ELF-1 (cell line): ENCODE results near the gene TECPR2.
"Not testable (repeated sequence)": the region's sequence is repeated elsewhere in the genome, so short reads cannot be mapped to it uniquely, and the experiment has no call there.

Experiments
- DNase-seq: peaks from one replicate; pipeline ENCODE4 v3.0.0-alpha.2; 2016; ENCODE audit warnings: low read depth, low spot score

TECPR2 gene

DNA sequence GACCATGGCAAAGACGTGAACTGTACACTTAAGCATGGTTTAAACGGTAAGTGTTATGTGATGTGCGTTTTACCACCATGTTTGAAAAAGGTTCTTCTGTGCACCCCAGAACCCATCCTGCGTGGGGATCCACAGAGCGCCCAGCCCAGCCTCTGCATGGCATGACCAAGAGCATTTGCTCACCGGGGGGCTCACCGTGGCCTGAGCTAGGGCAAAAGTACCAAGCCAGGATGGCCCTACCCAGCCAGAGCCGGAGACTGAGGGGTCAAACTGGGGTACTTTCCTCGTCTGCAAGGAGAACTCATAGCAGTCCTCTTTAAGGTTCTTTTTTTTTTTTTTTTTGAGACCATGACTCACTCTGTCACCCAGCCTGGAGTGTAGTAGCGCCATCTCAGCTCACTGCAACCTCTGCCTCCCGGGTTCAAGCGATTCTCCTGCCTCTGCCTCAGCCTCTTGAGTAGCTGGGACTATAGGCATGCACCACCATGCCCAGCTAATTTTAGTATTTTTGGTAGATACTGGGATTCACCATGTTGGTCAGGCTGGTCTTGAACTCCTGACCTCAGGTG lies 163.3 kb downstream of the TECPR2 start:
- no peak for DNase-seq

DNA sequence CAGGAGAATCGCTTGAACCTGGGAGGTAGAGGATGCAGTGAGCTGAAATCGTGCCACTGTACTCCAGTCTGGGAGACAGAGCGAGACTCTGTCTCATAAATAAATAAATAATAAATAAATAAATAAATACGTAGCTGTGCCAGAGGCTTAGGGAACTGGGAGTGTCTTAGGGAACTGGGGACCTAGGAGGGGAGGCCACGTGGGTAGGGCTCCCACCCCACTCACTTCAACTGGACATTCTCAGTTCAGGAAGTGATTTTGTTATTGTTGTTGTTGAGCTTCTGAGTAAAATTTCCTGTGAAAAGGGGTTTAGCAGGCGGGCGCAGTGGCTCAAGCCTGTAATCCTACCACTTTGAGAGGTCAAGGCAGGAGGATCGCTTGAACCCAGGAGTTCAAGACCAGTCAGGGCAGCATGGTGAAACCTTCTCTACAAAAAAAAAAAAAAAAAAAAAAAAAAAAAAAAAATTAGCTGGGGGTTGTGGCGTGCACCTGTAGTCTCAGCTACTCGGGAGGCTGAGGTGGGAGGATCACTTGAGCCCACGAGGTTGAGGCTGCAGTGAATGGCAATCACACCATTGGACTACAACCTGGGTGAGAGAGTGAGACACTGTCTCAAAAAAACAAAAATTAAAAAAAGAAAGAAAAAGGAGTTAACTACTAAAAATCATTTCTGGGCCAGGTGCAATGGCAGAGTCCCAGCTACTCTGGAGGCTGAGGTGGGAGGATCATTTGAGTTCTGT lies 165.9 kb downstream of the TECPR2 start:
- no peak for DNase-seq

DNA sequence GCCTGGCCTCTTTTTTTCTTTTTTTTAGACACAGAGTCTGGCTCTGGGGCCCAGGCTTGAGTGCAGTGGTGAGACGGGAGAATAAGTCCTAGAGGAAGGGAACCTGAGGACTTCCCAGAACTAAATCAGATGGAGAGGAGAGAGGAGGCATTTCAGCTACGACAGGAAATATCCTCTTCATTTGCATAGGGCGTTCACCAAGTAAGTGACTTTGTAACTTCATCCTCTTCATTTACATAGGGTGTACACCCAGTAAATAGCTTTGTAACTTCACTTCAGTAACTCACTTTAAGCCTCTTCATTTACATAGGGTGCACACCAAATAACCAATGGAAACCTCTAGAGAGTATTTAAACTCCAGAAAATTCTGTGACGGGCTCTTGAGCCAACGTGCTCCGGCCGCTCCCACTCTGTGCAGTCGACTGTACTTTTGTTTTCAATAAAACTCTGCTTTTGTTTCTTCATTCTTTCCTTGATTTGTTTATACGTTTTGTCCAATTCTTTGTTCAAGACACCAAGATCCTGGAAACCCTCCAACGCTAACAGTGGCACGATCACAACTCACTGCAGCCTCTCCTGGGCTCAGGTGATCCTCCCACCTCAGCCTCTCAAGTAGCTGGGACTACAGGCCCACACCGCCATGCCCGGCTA lies 168.2 kb downstream of the TECPR2 start:
- DNase-seq, result no peak

DNA sequence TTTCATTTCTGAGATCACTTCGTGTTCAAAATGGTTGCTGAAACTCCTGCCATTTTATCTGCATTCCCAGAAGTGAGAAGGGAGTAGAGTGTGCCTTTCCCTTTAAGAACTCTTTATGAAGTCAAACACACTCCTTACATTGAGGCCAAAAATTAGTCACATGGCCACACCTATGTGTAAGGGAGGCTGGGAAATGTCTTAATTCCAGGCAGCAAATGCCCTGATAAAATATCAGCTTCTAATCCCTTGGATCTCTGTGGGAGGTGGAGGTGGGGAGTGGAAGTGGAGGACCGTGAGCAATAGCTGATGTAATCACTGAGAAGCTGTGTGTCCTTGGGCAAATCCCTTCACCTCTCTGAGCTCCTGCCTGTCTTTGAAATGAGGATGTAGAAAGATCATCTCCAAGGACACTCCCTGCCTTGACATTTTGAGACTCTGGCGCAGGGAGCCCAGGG lies 169.5 kb downstream of the TECPR2 start:
- DNase-seq, result no peak

DNA sequence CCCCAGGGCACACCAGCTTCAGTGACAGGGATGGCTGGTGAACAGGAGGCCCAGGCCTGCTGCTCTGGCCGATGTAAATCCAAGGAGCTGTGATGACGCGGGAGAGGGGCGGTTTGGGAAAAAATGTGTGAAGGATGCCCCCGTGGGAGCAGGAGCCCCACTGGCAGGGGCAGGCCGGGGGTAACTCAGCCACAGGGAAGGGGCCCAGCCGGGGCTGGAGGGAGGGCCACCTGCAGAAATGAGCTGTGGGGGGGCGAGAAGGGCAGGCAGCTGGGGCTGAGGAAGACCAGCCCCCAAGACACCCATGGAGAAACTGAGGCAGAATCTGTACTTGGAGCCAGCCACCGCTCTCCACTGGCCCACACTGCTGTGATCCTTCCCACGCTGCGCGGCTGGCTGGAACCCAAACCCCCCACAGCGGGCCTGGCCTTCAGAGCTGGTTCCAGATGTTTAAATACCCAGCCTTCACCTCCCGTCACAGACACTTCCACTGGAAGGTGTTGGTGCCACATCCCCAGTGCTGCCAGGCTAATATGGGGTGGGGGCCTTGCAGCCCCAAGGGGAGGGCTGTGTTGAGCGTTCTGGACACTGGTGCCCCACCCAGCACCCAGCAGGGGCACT lies 175.3 kb downstream of the TECPR2 start:
- DNase-seq, result no peak

DNA sequence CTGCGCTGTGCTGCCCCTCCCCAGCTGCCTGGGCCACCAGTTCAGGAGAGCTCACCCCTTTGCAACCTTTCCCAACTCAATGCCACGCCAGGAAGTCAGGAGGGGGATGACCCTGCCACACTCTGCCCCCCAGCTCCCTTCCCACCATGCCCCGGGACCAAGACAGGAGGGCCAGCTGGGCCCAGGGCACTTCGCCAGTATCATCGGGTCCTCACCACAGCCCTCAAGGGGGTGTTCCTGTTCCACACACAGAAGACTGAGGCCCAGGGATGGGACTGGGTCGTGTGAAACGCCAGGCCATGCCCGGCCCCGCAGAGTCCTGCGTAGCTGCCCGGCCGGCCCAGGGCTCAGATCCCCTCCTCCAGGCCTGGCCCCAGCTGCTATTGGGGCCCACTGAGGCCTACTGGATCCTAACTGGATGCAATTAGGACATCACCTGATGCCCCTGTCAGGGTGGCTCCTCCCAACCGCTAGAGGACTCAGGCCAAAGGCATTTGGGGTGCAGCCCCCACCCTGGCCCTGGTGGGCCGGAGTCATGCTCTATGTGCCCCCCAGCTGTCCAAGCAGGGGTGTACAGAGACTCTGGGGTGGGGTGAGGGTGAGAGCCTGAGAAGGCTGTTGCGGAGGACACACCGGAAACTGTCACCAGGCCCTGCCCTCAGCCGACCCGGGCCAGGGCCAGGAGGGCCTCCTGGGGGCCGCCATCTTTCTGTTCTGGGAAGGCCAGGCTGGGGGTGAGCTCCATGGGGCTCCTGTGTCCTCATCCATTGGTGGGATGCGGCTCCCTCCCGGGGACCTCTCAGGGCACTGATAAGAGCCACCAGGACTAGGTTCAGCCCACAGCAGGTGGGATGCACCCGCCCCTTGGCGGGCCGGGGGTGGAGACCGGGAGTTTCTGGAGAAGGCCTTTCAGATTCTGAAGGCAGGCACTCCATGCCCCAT lies 176.1 kb downstream of the TECPR2 start:
- no peak for DNase-seq

DNA sequence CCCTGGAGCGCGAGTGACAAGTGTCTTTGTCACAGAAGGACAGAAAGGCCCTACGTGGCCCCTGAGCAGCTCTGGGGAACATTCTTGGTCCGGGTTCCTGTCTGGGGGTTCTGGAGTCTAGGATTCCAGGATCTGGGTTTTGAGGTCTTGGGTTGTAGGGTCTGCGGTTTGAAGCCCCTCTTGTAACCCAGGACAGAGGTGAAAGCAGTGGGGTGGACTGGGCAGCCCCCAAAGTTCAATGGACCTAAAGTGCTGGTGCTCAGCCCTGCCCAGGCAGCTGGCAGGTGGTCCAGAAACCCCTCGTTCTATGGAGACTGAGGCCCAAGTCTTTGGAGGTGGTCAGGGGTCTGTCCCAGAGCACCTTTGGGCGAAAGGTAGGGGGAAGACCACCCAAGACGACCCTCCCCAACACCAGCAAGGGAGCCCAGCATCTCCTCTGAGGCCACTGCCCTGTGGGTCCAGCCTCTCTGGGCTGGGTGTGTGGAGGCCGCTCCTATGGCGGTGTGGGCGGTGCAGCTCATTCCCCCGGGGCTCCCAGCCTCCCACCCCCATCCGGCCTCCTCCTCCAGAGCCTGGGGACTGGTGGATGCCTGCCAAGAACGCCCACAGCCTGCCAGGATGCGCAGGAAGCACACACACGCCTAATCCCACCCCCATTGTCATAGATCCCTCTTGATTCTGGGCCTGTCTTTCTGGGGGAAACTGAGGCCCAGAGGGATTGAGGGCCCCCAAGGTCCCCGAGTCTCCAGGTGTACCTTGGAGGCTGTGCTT lies 177.0 kb downstream of the TECPR2 start:
- no peak for DNase-seq

DNA sequence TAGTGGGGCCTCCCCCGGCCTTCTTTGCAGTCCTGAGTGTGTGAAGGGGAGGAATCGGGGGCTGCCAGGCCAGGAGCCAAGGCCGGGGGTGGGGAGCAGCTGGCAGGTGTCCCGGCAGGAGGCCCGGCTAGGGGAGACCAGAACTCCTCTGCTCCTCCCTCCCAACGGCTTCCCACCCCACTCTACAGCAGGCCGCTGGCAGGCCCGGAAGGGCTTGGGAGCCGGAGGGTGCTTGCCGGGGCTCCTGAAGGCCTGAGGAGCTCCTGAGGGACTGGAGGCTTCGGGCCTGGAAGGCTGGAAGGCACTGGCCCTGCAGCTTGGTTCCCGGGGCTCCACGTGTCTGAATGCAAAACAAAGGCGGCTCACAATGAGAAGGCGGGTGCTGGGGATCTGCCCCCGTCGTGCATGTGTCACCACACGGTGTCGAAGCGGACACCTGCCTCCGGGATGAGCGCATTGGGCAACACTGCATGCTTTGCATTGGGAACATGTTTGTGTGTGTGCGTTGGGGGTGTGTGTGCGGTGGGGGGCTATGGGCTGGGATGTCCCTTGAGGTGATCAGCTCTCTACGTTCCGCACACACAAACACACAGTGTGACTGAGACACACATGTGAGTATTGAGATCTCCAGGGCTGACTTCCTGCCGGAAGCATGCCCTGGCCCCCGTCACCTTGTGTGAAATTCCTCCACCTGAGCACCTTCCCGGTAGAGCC lies 177.7 kb downstream of the TECPR2 start:
- DNase-seq, result peak; percentile 48

DNA sequence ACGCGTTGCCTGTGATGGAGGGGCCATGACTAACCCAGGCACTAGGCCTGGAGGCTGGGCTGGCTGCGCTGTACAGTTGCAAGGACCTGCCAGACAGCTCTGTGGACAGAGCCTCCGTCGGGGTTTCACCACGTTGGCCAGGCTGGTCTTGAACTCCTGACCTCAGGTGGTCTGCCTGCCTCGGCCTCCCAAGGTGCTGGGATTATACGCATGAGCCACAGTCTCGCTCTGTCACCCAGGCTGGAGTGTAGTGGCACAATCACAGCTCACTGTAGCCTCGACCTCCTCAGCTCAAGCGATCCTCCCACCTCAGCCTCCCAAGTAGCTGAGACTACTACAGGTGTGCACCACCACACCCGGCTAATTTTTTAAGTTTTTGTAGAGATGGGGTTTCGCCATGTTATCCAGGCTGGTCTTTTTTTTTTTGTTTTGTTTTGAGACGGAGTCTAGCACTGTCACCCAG lies 178.3 kb downstream of the TECPR2 start:
- DNase-seq, result not testable (repeated sequence)

DNA sequence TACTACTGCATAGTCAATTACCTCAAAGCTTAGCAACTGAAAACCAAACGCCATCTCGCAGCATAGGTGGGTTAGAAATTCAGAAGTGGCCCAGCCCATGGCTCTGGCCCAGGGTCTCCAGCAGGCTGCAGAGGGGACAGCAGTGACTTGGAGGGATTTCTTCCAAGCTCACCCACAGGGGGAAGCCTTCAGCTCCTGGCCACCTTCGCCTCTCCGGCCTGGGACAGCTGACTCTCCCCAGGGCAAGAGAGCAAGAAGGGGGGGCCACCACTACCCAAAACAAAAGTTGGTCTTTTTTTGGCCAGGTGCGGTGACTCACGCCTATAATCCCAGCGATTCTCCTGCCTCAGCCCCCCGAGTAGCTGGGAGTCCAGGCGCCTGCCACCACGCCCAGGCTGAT lies 179.0 kb downstream of the TECPR2 start:
- DNase-seq, result peak; percentile 74

DNA sequence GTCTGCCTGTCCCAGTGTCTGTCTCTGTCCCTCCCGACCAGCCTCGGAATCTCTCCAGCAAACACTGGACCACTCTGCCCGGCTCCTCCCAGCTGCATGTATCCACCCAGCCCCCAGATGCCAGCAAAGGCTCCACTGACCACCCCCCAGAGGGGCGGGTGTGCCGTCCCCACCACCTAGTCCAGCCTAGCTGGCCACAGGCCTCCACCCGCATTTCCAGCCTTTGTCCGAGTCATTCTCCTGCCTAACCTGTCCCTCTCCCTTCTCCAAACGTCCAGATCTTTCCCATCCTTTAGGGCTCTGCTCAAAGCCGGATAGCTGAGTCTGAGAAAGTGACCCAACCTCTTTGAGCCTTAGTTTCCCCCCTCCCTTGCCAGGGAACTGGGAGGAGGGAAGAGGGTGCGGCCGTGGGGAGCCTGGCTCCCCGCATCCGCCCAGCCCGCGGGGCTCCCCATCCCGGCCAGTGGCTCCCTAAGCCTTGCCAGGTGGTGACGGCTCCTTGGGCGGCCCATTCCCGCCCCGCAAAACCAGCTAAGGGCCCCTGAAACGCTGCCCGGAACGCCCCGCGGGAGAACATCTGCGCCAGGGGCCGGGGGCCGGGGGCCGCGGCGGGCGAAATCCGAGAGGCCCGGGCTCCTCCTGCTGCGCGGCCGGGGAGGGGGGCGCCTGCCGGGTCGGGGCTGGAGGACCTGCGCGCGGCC lies 181.5 kb downstream of the TECPR2 start:
- peak; percentile 73 for DNase-seq

DNA sequence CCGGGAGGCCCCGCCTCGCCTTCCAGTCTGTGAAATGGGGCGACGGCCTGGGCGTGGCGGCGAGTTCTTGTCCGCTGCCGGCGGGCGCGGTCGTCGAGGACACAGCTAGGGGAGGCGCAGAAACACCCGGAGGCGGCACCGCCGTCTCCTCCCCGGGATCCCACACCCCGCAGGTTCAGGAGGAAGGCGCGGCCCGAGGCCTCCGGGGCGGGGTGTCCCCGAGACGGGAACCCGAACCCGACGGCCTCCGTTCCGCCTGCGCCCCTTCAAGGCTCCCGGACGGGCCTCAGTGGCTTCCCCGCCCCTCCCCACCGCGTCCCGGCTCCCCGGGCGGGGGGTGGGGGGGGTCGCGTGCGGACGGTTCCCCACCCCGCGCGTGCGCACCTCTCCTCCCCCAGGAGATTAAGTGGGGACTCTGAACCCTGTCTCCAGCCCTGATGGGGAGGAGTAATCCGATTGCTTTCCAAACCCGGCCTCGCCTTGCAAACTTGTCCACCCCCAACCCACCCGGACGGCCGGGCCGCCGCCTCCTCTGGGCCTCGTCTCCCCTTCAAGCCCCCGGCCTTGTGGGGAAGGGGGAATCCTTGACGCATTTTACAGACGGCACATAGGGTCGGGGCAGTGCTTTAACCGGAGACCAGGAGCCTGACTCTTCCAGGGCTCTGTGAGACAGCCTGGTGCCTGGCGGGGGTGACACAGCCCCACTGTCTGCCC lies 182.2 kb downstream of the TECPR2 start:
- DNase-seq, result no peak

DNA sequence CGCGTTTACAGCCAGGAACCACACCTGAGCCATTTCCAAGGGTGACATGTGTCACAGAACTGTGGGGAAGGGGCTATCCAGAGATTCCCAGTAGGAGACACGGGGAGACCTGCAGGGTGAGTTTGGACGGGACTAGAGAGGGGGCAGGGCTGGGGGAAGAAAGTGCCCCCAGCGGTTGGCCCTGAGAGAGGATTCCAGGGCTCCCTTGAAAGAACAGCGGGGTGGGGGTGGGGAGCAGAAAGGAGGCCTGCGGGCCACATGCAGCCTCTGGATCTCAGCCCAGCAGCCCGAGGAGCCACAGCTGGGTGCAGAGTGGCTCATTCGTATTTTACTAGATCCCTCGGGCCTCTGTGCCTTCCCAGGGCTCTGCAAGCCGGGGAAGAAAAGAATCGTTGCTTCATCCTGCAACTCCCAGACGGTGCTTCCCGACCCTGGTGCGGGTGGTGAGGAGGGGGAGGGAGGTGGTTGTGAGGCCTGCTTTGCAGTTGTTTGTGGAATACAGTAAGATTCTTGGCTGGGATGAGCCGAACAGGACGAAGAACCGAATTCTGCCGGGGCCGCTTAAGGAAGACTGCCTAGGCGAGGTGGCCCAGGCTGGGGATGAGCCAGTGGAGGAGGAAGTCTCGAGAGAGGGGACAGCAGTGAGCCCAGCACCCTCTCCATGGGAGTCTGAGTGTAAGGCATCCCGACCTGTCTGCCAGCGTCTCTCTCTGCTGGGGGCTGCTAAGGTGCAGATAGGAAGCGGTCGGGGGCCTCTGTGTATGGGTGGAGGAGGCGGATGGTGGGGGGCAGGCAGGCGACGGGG lies 182.9 kb downstream of the TECPR2 start:
- peak; percentile 93 for DNase-seq

DNA sequence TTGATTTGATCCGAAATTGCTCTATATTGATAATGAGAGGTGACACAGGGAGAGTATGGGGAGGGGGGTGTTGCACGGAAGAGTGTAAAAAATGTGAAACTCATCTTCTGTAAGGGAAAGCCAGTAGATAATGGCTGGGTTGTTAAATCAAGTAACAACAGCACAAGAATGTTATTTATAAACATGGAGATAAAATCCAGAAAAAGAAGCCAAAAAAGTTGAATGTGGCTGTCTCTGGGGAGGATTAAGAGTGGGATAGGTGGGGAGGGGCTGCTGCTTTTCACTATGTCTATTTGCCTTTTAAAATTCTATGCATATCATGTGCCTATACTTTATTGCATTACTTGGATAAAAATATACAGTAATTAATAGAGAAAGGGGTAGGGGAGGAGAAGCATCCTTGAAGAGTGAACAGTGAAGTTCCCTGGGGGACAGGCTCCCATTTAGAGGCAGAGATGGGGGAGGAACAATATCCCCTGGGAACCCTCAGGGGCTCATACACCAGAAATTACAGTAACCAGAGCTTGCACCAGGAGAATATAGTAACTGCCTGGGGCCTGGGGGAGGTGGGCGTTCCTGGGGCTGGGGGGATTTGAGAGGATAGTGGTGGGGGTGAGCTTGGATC lies 186.0 kb downstream of the TECPR2 start:
- no peak for DNase-seq

DNA sequence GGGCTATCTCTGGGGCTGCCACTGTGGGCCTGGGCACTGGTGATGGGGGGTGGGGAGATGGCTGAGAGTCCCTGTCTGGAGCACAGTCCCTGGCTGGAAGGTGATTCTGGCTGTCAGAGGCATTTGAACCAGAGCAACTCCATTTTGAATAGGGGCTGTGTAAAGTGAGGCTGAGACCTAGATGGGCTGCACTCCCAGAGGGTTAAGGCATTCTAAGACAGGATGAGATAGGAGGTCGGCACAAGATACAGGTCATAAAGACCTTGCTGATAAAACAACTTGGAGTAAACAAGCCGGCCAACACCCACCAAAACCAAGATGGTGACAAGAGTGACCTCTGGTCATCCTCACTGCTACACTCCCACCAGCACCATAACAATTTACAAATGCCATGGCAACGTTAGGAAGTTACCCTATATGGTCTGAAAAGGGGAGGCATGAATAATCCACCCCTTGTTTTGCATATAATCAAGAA lies 188.2 kb downstream of the TECPR2 start:
- DNase-seq, result not testable (repeated sequence)
